K562 (cell line): ENCODE results near the gene MYL6B. TPM values are rescaled to one million over a fixed set of nuclear protein-coding genes. Genes with fewer than 3 reads are reported as not detected.

Experiments used
- ATAC-seq: fragments of 200-7000 bp; cut with Tn5 transposase; 3 replicates; pipeline ENCODE4 v1.9.1; 2020; ENCODE audit warnings: moderate library complexity
- BruUV-seq: library from RNA; stranded (reverse); fragments of 400-500 nt; replicated peaks from 2 replicates; lab custom pipeline; 2021; lab: Mats Ljungman, UMichigan
- CTCF ChIA-PET: fragments of 300-600 bp; formaldehyde crosslinking; extraction: SDS; loops from one replicate; lab custom pipeline; 2021; ENCODE audit warnings: low intra/inter-chr PET ratio; lab: Yijun Ruan, JAX
- POLR2A ChIA-PET: fragments of 300-600, 350-650 bp; sonication (Branson Sonifier 250); formaldehyde crosslinking; extraction: SDS; loops from one replicate; lab custom pipeline; 2021; ENCODE audit warnings: antibody characterized with exemption, inconsistent platforms; lab: Yijun Ruan, JAX
- DNase-seq, 4 experiments: peaks; one replicate each; pipeline versions ENCODE4 v3.0.0 to v3.0.0-alpha.2; 2011 to 2018; ENCODE audit warnings: low spot score in 3 of 4, mixed read lengths in 3 of 4; ENCODE audit errors: extremely low read depth in 1 of 4
- FAIRE-seq: peaks from 2 replicates; lab custom pipeline; 2011; peaks lifted over from hg19 to GRCh38; lab: Jason Lieb, UNC
- H2AFZ ChIP-seq: 2 replicates; pipeline ENCODE4 v1.6.0; 2011; ENCODE audit warnings: low read depth, low read length, control low read depth, inconsistent platforms
- H3K27ac ChIP-seq: fragments of 200-600 bp; 3 replicates; pipeline ENCODE4 v1.8.0; 2011; ENCODE audit warnings: low read depth, mild to moderate bottlenecking, control low read depth, inconsistent platforms, low read length, moderate library complexity, mixed read lengths; ENCODE audit errors: extremely low read depth
- H3K27me3 ChIP-seq, 2 experiments: fragments of 300-600 bp in 1 of 2; 2 replicates in 1 of 2; 3 replicates in 1 of 2; pipeline versions ENCODE4 v1.6.0 to v1.8.0; 2011; ENCODE audit warnings: inconsistent platforms in 2 of 2, low read length in 2 of 2, mild to moderate bottlenecking in 1 of 2, mixed read lengths in 1 of 2, moderate library complexity in 1 of 2; ENCODE audit not compliant: control insufficient read depth in 2 of 2, insufficient read depth in 2 of 2
- H3K36me3 ChIP-seq: fragments of 300-600 bp; 3 replicates; pipeline ENCODE4 v1.8.0; 2011; ENCODE audit warnings: mild to moderate bottlenecking, low read length, inconsistent platforms; ENCODE audit not compliant: control insufficient read depth, insufficient read depth
- H3K4me1 ChIP-seq, 2 experiments: fragments of 200-600 bp in 1 of 2; replicated peaks in 1 of 2; 2 replicates in 1 of 2; 3 replicates in 1 of 2; pipeline versions ENCODE4 v1.5.1 to v1.8.0; 2011; ENCODE audit warnings: inconsistent platforms in 2 of 2, low read length in 2 of 2, mild to moderate bottlenecking in 1 of 2, mixed read lengths in 1 of 2, moderate library complexity in 1 of 2; ENCODE audit not compliant: control insufficient read depth in 2 of 2, insufficient read depth in 2 of 2
- H3K4me2 ChIP-seq: 2 replicates; pipeline ENCODE4 v1.6.1; 2011; ENCODE audit warnings: low read length, control low read depth, inconsistent platforms, mixed read lengths; ENCODE audit not compliant: insufficient read depth
- H3K4me3 ChIP-seq: fragments of 200-600 bp; sonication (generic), shearing (Covaris generic); 2 replicates; pipeline ENCODE4 v1.5.1; 2016; ENCODE audit warnings: control low read depth, inconsistent platforms
- H3K79me2 ChIP-seq: fragments of 200-600 bp; 3 replicates; pipeline ENCODE4 v1.8.0; 2011; ENCODE audit warnings: low read length, inconsistent platforms; ENCODE audit not compliant: control insufficient read depth, insufficient read depth
- H3K9ac ChIP-seq, 2 experiments: 2 replicates each; pipeline versions ENCODE4 v1.6.0 to v1.6.1; 2011; ENCODE audit warnings: low read depth in 2 of 2, low read length in 2 of 2, control low read depth in 1 of 2, inconsistent platforms in 1 of 2, mild to moderate bottlenecking in 1 of 2, mixed read lengths in 1 of 2; ENCODE audit not compliant: insufficient read depth in 1 of 2
- H3K9me1 ChIP-seq: one replicate; pipeline ENCODE4 v1.6.0; 2011; ENCODE audit warnings: inconsistent platforms, mild to moderate bottlenecking, low read length, moderate library complexity; ENCODE audit not compliant: control insufficient read depth, insufficient read depth
- H3K9me3 ChIP-seq: replicated peaks from 2 replicates; pipeline ENCODE4 v1.5.1; 2011; ENCODE audit warnings: low read depth, low read length, inconsistent platforms; ENCODE audit not compliant: control insufficient read depth, insufficient read depth
- H4K20me1 ChIP-seq: replicated peaks from 2 replicates; pipeline ENCODE4 v1.6.1; 2011; ENCODE audit warnings: low read length, inconsistent platforms, mixed read lengths; ENCODE audit not compliant: control insufficient read depth, insufficient read depth
- CBX5 ChIP-seq: IDR thresholded peaks from 2 replicates; pipeline ENCODE4 v1.6.1; 2014; ENCODE audit warnings: low read depth, borderline replicate concordance
- CHCHD3 ChIP-seq: fragments of 250-450 bp; sonication (Bioruptor Pico); IDR thresholded peaks from 2 replicates; pipeline ENCODE4 v2.1.2; 2022; ENCODE audit warnings: mild to moderate bottlenecking
- HMG20A ChIP-seq: fragments of 450-650 bp; formaldehyde crosslinking; conservative IDR thresholded peaks from 2 replicates; pipeline ENCODE4 v1.4.0; 2020; ENCODE audit warnings: mild to moderate bottlenecking, mixed read lengths
- POLR2A ChIP-seq: fragments of 450-650 bp; conservative IDR thresholded peaks from 2 replicates; pipeline ENCODE4 v1.6.1; 2016
- SIN3A ChIP-seq, 2 experiments: fragments of 150-350 bp in 1 of 2; IDR thresholded peaks; 2 replicates each; pipeline ENCODE4 v1.6.1; 2011 to 2016; ENCODE audit warnings: borderline replicate concordance in 2 of 2, low read depth in 2 of 2, low read length in 2 of 2, mild to moderate bottlenecking in 2 of 2, moderate library complexity in 2 of 2; ENCODE audit not compliant: control insufficient read depth in 1 of 2
- ZNF263 ChIP-seq: sonication (generic); formaldehyde crosslinking; IDR thresholded peaks from 2 replicates; pipeline ENCODE4 v1.8.0; 2022; ENCODE audit warnings: mild to moderate bottlenecking, missing genetic modification reagents, borderline replicate concordance
- ZNF445 ChIP-seq: fragments of 250-450 bp; sonication (Bioruptor Pico); IDR thresholded peaks from 2 replicates; pipeline ENCODE4 v1.4.0; 2020; ENCODE audit warnings: low read depth, mild to moderate bottlenecking, moderate library complexity
- WGBS: fragments of 100-300 bp; shearing (Covaris generic); methylation state at CpG from one replicate; pipeline ENCODE4 v1.1.6; 2016; ENCODE audit warnings: low coverage, mixed read lengths; ENCODE audit not compliant: insufficient coverage; ENCODE audit errors: missing lambda C conversion rate; 5-methylcytosine and 5-hydroxymethylcytosine counted together
- in situ Hi-C: fragments of 300-500 bp; cut with MboI; formaldehyde crosslinking; loops from 4 replicates; pipeline ENCODE4 v1.15.0; 2018; ENCODE audit warnings: inconsistent platforms, mixed read lengths
- intact Hi-C: fragments of 100-400 bp; cut with micrococcal nuclease; formaldehyde crosslinking; loops from 2 replicates; pipeline ENCODE4 v1.14.2; 2022
- polyA plus RNA-seq, 8 experiments: library from polyadenylated mRNA; depleted of rRNA in 4 of 8; stranded (reverse) in 5 of 8; unstranded in 3 of 8; fragments of >200 nt; fragmentation: Nextera tagmentation in 2 of 8; fragmentation: Illumina TruSeq in 1 of 8; extraction: Ambion mirVana in 2 of 8; extraction: Trizol in 1 of 8; gene quantifications; 2 replicates each; pipeline versions ENCODE4 v1.2.1 to v1.2.3, GENCODE V29; 2011 to 2014; ENCODE audit warnings: inconsistent platforms in 1 of 8, missing spikeins in 1 of 8
- total RNA-seq, 7 experiments: library from RNA; depleted of rRNA in 6 of 7; stranded (reverse); fragments of >200 nt in 6 of 7; fragmentation: Illumina TruSeq in 2 of 7; extraction: Trizol in 2 of 7; gene quantifications; 2 replicates each; pipeline versions ENCODE4 v1.2.1 to v1.2.3, GENCODE V29; 2011 to 2021; ENCODE audit warnings: low replicate concordance in 1 of 7
- TF ChIP-seq, protein P1 (sequence below): sonication (generic); IDR thresholded peaks from 2 replicates; pipeline ENCODE4 v1.6.1; 2016

The MYL6B gene
- total and polyA plus RNA-seq, 9 of the 15 experiments (the other 6 are each of a cell fraction or from before 2014, with no cell fraction given), result 42.8 to 77.3 (median 68.6) TPM

DNA sequence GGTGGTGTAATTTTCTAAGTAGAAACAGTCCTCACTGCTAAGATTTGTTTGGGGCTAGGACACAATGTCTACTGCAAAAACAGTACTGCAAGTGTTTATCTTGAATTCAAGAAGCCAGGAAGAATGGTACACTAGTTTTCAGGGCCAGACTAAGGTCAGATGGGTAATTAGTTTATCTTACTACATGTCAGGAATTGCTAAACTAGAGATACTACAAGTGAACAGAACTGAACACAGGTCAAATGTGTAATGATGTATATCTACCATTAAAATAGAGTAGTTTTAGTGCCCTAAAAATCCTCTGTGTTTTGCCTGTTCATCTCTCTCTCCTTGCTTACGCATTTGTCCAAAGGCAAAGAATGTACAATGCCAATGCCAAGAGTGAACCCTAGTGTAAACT lies 38.3 kb upstream of the MYL6B start:
- no peak overlapping the region for H3K4me2 ChIP-seq
- peaks cover 8% of the 10 kb centered on the region for H3K9me3 ChIP-seq
- TF ChIP-seq, protein P1, sequence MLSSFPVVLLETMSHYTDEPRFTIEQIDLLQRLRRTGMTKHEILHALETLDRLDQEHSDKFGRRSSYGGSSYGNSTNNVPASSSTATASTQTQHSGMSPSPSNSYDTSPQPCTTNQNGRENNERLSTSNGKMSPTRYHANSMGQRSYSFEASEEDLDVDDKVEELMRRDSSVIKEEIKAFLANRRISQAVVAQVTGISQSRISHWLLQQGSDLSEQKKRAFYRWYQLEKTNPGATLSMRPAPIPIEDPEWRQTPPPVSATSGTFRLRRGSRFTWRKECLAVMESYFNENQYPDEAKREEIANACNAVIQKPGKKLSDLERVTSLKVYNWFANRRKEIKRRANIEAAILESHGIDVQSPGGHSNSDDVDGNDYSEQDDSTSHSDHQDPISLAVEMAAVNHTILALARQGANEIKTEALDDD, result peak; percentile 68
- TF ChIP-seq ZNF263 (CRISPR knock-in tag) (no peak), CHCHD3 (CRISPR knock-in tag) (peak; percentile 76; the same call in 1 of the 2 replicates), POLR2A (peak; percentile 50; the same call in 1 of the 2 replicates), HMG20A (CRISPR knock-in tag) (no peak)
- POLR2A ChIA-PET, result interaction anchor here (2.1 kb wide), 1 partner anchor 10 kb away, joined by 9 read pairs; the partner anchor contains the start of gene PA2G4
- ATAC-seq (no peak), FAIRE-seq (no peak), DNase-seq (no peak)
- CTCF ChIA-PET, result no interaction called here
- H3K4me3 ChIP-seq, result no peak overlapping the region
- intact Hi-C loops (no loop called here), in situ Hi-C loops (no loop called here)
- no peak overlapping the region for H3K9ac ChIP-seq
- H3K9me1 ChIP-seq, result no peaks in the 10 kb centered on the region
- no peaks in the 10 kb centered on the region for H3K27me3 ChIP-seq
- H2AFZ ChIP-seq, result no peak overlapping the region
- no TSS peak for BruUV-seq
- 100% methylated on average over 1 of the region's 1 CpG for WGBS
- H3K36me3 ChIP-seq, result peaks cover 63% of the 10 kb centered on the region
- H3K27ac ChIP-seq, result no peak overlapping the region
- peaks cover 5 to 10% of the 10 kb centered on the region in 2 experiments for H3K4me1 ChIP-seq
- H3K79me2 ChIP-seq, result peaks cover 25% of the 10 kb centered on the region
- H4K20me1 ChIP-seq, result no peaks in the 10 kb centered on the region

DNA sequence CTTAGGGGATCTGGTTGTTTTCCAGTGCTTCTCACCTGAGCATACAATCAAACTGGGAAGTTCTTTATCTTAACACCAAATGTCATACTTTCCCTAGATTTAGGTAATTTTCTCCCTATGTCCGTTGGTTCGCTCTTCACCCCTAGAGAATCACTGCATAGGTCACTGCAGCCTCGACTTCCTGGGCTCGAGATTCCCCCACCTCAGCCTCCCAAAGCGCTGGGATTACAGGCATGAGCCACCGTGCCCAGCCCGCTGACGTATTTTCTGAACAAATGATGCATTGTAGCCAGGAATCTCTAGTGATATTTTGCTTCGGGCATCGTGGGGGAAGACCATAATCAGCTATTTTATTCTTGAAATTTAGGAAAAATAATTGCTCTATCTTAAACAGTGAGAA lies 37.1 kb upstream of the MYL6B start:
- Histone ChIP-seq H3K36me3 (peaks cover 54% of the 10 kb centered on the region), H3K27me3 (no peaks in the 10 kb centered on the region), H3K9me3 (peaks cover 8% of the 10 kb centered on the region), H3K4me2 (no peak overlapping the region), H3K27ac (no peak overlapping the region), H4K20me1 (no peaks in the 10 kb centered on the region), H3K9me1 (no peaks in the 10 kb centered on the region), H3K4me3 (no peak overlapping the region), H3K9ac (no peak overlapping the region), H3K79me2 (peaks cover 28% of the 10 kb centered on the region), H2AFZ (no peak overlapping the region), H3K4me1 (peaks cover 14 to 16% of the 10 kb centered on the region in 2 experiments)
- FAIRE-seq, result no peak
- ATAC-seq, result no peak
- no TSS peak for BruUV-seq
- TF ChIP-seq ZNF445 (CRISPR knock-in tag) (peak; percentile 84; the same call in 1 of the 2 replicates), SIN3A (IDR thresholded peaks at IDR 0.05; ENCODE audit: borderline replicate concordance in 2 of 2, control insufficient read depth in 1 of 2, low read depth in 2 of 2, low read length in 2 of 2) (no peak), CBX5 (peak; percentile 36; the same call in 1 of the 2 replicates)
- intact Hi-C loops (loop anchor here (5.0 kb wide), 2 partner anchors 42 to 522 kb away; partner anchors contain the start of gene MYL6), in situ Hi-C loops (no loop called here)
- no peak for DNase-seq
- POLR2A ChIA-PET, result interaction anchor here (0.6 to 5.0 kb wide), 3 partner anchors 9 to 106 kb away, joined by 3 to 125 read pairs (median 4); partner anchors contain the start of gene PA2G4
- CTCF ChIA-PET, result no interaction called here
- 98% methylated on average over 10 of the region's 10 CpGs for WGBS
